GM23248 (cell line): ENCODE measurements around the gene FRMD5. TPM values are rescaled to one million over a fixed set of nuclear protein-coding genes. Genes with fewer than 3 reads are reported as not detected.
"Not testable (repeated sequence)": the region's sequence is repeated elsewhere in the genome, so short reads cannot be mapped to it uniquely, and the experiment has no call there.

Experiments used
- DNase-seq: peaks from one replicate; pipeline ENCODE4 v3.0.0-alpha.2; 2015
- H2AFZ ChIP-seq: fragments of 200-600 bp; sonication (generic); 2 replicates; pipeline ENCODE4 v1.6.1; 2016; ENCODE audit warnings: antibody characterized with exemption
- H3F3A ChIP-seq: fragments of 200-600 bp; sonication (generic); 2 replicates; pipeline ENCODE4 v1.6.1; 2016; ENCODE audit warnings: mild to moderate bottlenecking, antibody characterized with exemption, mixed run types; ENCODE audit not compliant: insufficient read depth
- H3K27ac ChIP-seq: fragments of 200-600 bp; sonication (generic); 2 replicates; pipeline ENCODE4 v1.5.1; 2016; ENCODE audit warnings: mild to moderate bottlenecking
- H3K27me3 ChIP-seq: fragments of 200-600 bp; sonication (generic); replicated peaks from 2 replicates; pipeline ENCODE4 v1.6.1; 2016; ENCODE audit warnings: mild to moderate bottlenecking; ENCODE audit not compliant: insufficient read depth
- H3K36me3 ChIP-seq: fragments of 200-600 bp; sonication (generic); 2 replicates; pipeline ENCODE4 v1.6.1; 2016; ENCODE audit warnings: low read depth, mild to moderate bottlenecking
- H3K4me1 ChIP-seq: fragments of 200-600 bp; sonication (generic); 2 replicates; pipeline ENCODE4 v1.6.1; 2016; ENCODE audit warnings: mild to moderate bottlenecking; ENCODE audit not compliant: insufficient read depth
- H3K4me2 ChIP-seq: fragments of 200-600 bp; sonication (generic); one replicate; pipeline ENCODE4 v1.6.1; 2016; ENCODE audit warnings: mild to moderate bottlenecking; ENCODE audit not compliant: unreplicated experiment
- H3K4me3 ChIP-seq: fragments of 200-600 bp; sonication (generic); 2 replicates; pipeline ENCODE4 v1.5.1; 2016; ENCODE audit warnings: mild to moderate bottlenecking
- H3K79me2 ChIP-seq: fragments of 200-600 bp; sonication (generic); 2 replicates; pipeline ENCODE4 v1.6.1; 2016; ENCODE audit warnings: mild to moderate bottlenecking; ENCODE audit not compliant: insufficient read depth
- H3K9ac ChIP-seq: fragments of 200-600 bp; sonication (generic); 2 replicates; pipeline ENCODE4 v1.6.1; 2016; ENCODE audit warnings: mild to moderate bottlenecking
- H3K9me2 ChIP-seq: fragments of 200-600 bp; sonication (generic); 2 replicates; pipeline ENCODE4 v1.6.1; 2016; ENCODE audit warnings: mixed run types, mild to moderate bottlenecking, moderate library complexity; ENCODE audit not compliant: insufficient read depth
- H3K9me3 ChIP-seq: fragments of 200-600 bp; sonication (generic); one replicate; pipeline ENCODE4 v1.6.1; 2017; ENCODE audit warnings: low read depth
- H4K20me1 ChIP-seq: fragments of 200-600 bp; sonication (generic); 2 replicates; pipeline ENCODE4 v1.6.0; 2016; ENCODE audit not compliant: insufficient read depth
- EZH2 ChIP-seq: fragments of 200-600 bp; sonication (generic); IDR thresholded peaks from 2 replicates; pipeline ENCODE4 v1.6.1; 2018; ENCODE audit warnings: antibody characterized with exemption, mild to moderate bottlenecking; ENCODE audit not compliant: insufficient read depth, poor library complexity, severe bottlenecking
- EZH2phosphoT487 ChIP-seq: fragments of 200-600 bp; sonication (generic); IDR thresholded peaks from 2 replicates; pipeline ENCODE4 v1.6.1; 2018; ENCODE audit warnings: antibody characterized with exemption, moderate library complexity, mild to moderate bottlenecking, low read depth; ENCODE audit not compliant: insufficient read depth
- WGBS, 2 experiments: methylation state at CpG; one replicate each; pipeline ENCODE4 v1.1.6; 2015 to 2017; ENCODE audit warnings: low lambda C conversion rate in 2 of 2, low coverage in 1 of 2; ENCODE audit errors: missing lambda C conversion rate in 2 of 2; 5-methylcytosine and 5-hydroxymethylcytosine counted together
- in situ Hi-C: fragments of 300-500 bp; cut with MboI; formaldehyde crosslinking; loops from 2 replicates; pipeline ENCODE4 v1.15.0; 2020
- polyA plus RNA-seq: library from polyadenylated mRNA; unstranded; fragments of >200 nt; fragmentation: Nextera tagmentation; extraction: Ambion mirVana; gene quantifications from 2 replicates; pipeline ENCODE4 v1.2.1, GENCODE V29; 2016
- total RNA-seq: library from RNA; depleted of rRNA; stranded (reverse); fragments of >200 nt; shearing (Covaris generic); gene quantifications from 2 replicates; pipeline ENCODE4 v1.2.3, GENCODE V29; 2014

Gene FRMD5
- total and polyA plus RNA-seq, 2 experiments from 2014 or later, result 0.65 to 2.9 TPM

DNA sequence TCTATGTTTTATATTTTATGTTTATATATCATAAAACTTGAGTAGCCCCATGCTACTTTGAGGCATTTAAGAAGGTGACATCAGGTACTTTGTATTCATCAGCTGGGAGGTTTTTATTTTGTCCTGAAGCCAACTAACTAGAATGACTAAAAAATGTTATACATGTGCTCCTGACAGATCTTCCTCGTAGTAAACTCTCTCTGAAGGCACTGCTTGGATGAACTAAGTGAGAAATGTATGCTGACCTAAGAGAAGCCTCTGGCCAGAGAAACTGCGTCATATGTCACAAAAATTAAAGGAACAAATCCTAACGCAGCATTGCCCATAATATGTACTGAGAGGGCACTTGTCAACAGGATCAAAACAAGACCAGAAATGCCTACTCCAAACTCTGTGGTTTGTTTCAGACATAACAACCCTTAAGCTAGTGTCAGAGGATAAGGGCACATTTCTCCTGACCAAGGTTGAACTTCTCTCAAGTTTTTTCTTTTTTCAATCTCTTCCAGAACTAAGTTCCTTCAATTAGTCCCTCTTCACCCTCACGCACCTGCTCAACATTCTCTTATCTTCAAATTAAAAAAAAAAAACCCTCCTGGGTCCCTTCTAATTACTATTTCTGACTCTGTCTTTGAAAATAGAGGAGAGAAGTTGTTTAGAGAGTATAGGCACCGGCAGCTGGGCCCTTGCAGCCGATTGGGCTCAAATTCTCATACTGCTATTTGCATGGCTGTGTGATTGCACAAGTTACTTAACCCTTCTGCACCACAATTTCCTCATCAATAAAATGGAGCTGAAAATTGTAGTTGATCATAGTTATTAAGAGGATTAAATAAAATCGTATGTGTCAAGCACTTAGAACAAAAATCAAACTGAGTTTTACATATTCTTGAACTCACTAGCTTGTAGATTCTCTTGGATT is 159.0 kb downstream of the FRMD5 start:
- TF ChIP-seq EZH2phosphoT487, result no peak
- no peak for TF ChIP-seq EZH2
- Histone ChIP-seq H3K27me3 (no peaks in the 10 kb centered on the region), H3K4me3 (no peak overlapping the region), H3K4me2 (peak overlapping the region; percentile 30), H3K9me3 (no peaks in the 10 kb centered on the region), H3K27ac (no peak overlapping the region), H3K4me1 (peaks cover 28% of the 10 kb centered on the region), H3K9ac (no peak overlapping the region), H3F3A (peaks cover 29% of the 10 kb centered on the region), H3K79me2 (no peaks in the 10 kb centered on the region), H4K20me1 (no peaks in the 10 kb centered on the region), H3K36me3 (no peaks in the 10 kb centered on the region), H3K9me2 (no peaks in the 10 kb centered on the region), H2AFZ (no peak overlapping the region)
- in situ Hi-C loops, result no loop called here
- peak; percentile 42 for DNase-seq
- 66 to 67% methylated on average over 7 of the region's 7 CpGs for WGBS, 2 experiments

DNA sequence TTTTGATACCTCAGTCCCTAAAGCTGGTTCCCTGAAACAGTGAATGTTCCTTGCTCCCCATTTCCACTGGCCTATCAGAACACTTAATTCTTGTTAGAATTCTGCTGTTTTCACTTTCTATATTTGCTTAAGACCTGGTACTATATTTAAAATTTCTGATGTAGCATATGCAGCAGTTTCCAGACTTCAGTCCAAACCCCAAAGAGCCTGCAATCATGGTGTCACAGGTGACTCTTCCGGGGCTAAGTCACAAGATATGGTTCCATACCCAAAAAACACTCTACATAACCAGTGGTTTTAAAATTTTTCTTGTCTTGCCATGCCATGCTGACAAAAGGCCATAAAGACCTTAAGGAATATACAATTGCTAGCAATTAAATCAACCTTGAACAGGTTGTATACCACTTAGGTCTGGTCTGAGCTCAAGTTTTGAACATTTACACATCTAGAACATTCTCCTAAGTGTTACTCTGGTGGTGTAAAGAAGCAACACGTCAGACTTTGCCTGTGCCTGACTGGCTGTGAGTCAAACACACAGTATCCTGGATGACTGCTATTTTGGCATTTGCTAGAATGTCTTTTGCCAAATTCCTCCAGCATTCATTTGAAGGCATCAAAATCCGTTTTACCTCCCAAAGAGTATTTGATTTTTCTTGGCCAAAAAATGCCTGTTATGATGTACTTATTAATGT is 160.0 kb downstream of the FRMD5 start:
- Histone ChIP-seq H3K4me3 (no peak overlapping the region), H3K9ac (no peak overlapping the region), H3F3A (peaks cover 29% of the 10 kb centered on the region), H2AFZ (no peak overlapping the region), H3K27me3 (no peaks in the 10 kb centered on the region), H3K4me1 (peaks cover 35% of the 10 kb centered on the region), H4K20me1 (no peaks in the 10 kb centered on the region), H3K79me2 (no peaks in the 10 kb centered on the region), H3K9me3 (no peaks in the 10 kb centered on the region), H3K36me3 (no peaks in the 10 kb centered on the region), H3K27ac (0 out of 2 replicates have a peak overlapping the region, but pooled peaks have one; percentile 8), H3K4me2 (peak overlapping the region; percentile 30), H3K9me2 (no peaks in the 10 kb centered on the region)
- DNase-seq, result peak; percentile 92
- in situ Hi-C loops, result no loop called here
- 29 to 30% methylated on average over 3 of the region's 3 CpGs for WGBS, 2 experiments
- TF ChIP-seq EZH2 (no peak), EZH2phosphoT487 (no peak)

DNA sequence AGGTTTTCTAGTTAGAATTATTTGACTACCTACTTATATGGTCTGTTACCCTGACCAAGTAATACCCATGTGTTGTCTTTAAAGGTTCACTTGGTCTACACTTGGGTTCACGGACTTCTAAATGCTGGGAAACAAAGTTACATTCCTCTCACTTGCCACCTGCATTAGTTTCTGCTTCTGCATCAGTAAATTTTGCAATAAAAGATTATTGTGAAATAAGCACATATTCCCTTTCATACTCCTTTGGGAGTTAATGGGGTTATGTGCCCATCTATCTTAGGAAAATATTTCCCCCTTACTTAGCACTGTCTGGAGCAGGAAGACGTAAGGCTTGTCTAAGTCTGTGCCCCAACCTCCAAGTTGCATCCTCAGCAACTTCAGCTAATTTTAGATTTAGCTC is 160.7 kb downstream of the FRMD5 start:
- peak; percentile 22 for DNase-seq
- 69 to 76% methylated on average over 2 of the region's 2 CpGs for WGBS, 2 experiments
- Histone ChIP-seq H3K9me2 (no peaks in the 10 kb centered on the region), H2AFZ (no peak overlapping the region), H3K36me3 (no peaks in the 10 kb centered on the region), H3K4me1 (peaks cover 42% of the 10 kb centered on the region), H3K79me2 (no peaks in the 10 kb centered on the region), H3K27ac (no peak overlapping the region), H3K4me2 (peak overlapping the region; percentile 2), H3K27me3 (no peaks in the 10 kb centered on the region), H3F3A (peaks cover 32% of the 10 kb centered on the region), H3K9me3 (no peaks in the 10 kb centered on the region), H3K9ac (no peak overlapping the region), H3K4me3 (no peak overlapping the region), H4K20me1 (no peaks in the 10 kb centered on the region)
- in situ Hi-C loops, result no loop called here
- no peak for TF ChIP-seq EZH2
- no peak for TF ChIP-seq EZH2phosphoT487

DNA sequence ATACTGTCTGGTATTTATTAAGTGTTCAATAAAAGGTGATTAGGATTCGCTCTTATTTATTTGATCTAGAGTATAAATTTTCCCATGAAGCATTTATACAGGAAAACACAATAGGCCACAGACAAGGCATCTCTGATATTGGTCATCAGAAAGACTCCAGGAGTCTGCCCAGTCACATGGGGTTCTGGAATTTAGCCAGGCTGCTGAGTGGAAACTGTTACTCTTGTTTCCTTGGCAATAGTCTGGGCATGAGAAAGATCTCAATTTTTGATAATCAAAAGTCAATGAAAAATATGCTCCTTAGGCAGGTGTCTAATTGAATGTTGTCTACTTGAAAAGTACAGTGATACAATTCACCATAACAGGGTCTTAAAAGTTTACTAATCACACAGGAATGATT is 161.2 kb downstream of the FRMD5 start:
- Histone ChIP-seq H3K79me2 (no peaks in the 10 kb centered on the region), H3K27me3 (no peaks in the 10 kb centered on the region), H3K9ac (no peak overlapping the region), H3K9me2 (no peaks in the 10 kb centered on the region), H2AFZ (no peak overlapping the region), H3K9me3 (no peaks in the 10 kb centered on the region), H3K4me2 (peak overlapping the region; percentile 14), H3K36me3 (no peaks in the 10 kb centered on the region), H3K27ac (no peak overlapping the region), H4K20me1 (no peaks in the 10 kb centered on the region), H3K4me1 (peaks cover 47% of the 10 kb centered on the region), H3K4me3 (no peak overlapping the region), H3F3A (peaks cover 32% of the 10 kb centered on the region)
- 94% methylated on average over 1 of the region's 1 CpG for WGBS, 2 experiments
- TF ChIP-seq EZH2, result no peak
- no peak for TF ChIP-seq EZH2phosphoT487
- peak; percentile 78 for DNase-seq
- in situ Hi-C loops, result no loop called here

DNA sequence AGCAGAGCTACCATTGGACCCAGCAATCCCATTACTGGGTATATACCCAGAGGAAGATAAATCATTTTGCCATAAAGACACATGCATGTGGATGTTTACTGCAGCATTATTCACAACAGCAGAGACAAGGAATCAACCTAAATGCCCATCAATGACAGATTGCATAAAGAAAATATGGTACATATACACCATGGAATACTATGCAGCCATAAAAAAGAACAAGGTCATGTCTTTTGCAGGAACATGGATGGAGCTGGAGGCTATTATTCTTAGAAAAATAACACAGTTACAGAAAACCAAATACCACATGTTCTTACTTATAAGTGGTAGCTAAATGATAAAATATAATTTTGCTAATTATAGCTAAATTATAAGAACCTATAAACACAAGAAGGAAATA is 162.3 kb downstream of the FRMD5 start:
- H4K20me1 ChIP-seq, in situ Hi-C loops, H3K27ac ChIP-seq, H2AFZ ChIP-seq, H3K36me3 ChIP-seq, H3K4me3 ChIP-seq, H3K9ac ChIP-seq, H3K9me3 ChIP-seq, H3K4me2 ChIP-seq, H3K79me2 ChIP-seq, DNase-seq, H3K27me3 ChIP-seq, H3K9me2 ChIP-seq: not testable (repeated sequence)
- Histone ChIP-seq H3F3A (peaks cover 32% of the 10 kb centered on the region), H3K4me1 (peaks cover 51% of the 10 kb centered on the region)
